NCI-H2171 treated with DMSO at 0.1 percent for 48 hours (cell line): ENCODE results near the gene AKR1C3.
"Not testable (repeated sequence)": the region's sequence is repeated elsewhere in the genome, so short reads cannot be mapped to it uniquely, and the experiment has no call there.

Experiments used
- DNase-seq: peaks from one replicate; lab custom pipeline; 2025; lab: John Stamatoyannopoulos, UW

Gene AKR1C3

GRCh38 chr10:5136468-5137087 lies 42.4 kb downstream of the AKR1C3 start:
- DNase-seq = no peak

- DNase-seq = not testable (repeated sequence)
These were observed 43.5 kb downstream of the AKR1C3 start for GRCh38 chr10:5137699-5138098.

- DNase-seq = no peak
These were observed 48.0 kb downstream of the AKR1C3 start for GRCh38 chr10:5142199-5142598.

- no peak for DNase-seq
These were observed 48.9 kb downstream of the AKR1C3 start for GRCh38 chr10:5143137-5143536.

- DNase-seq = no peak
These were observed 52.7 kb downstream of the AKR1C3 start for GRCh38 chr10:5146920-5147254.

- DNase-seq = no peak
These were observed 53.2 kb downstream of the AKR1C3 start for GRCh38 chr10:5147255-5147980.

- no peak for DNase-seq
These were observed 53.9 kb downstream of the AKR1C3 start for GRCh38 chr10:5147981-5148677.

GRCh38 chr10:5148678-5149032 lies 54.4 kb downstream of the AKR1C3 start:
- DNase-seq = no peak

- no peak for DNase-seq
These were observed 56.9 kb downstream of the AKR1C3 start for GRCh38 chr10:5151076-5151475.

GRCh38 chr10:5155951-5156350 lies 61.7 kb downstream of the AKR1C3 start:
- no peak for DNase-seq
